ENCODE data around the gene CCDC8. TPM values are rescaled to one million over a fixed set of nuclear protein-coding genes. Genes with fewer than 3 reads are reported as not detected.
"Not testable (repeated sequence)": the region's sequence is repeated elsewhere in the genome, so short reads cannot be mapped to it uniquely, and the experiment has no call there.

Gene CCDC8
- total and polyA plus RNA-seq, 2 experiments from 2014 or later = 74.0 to 127 TPM

DNA sequence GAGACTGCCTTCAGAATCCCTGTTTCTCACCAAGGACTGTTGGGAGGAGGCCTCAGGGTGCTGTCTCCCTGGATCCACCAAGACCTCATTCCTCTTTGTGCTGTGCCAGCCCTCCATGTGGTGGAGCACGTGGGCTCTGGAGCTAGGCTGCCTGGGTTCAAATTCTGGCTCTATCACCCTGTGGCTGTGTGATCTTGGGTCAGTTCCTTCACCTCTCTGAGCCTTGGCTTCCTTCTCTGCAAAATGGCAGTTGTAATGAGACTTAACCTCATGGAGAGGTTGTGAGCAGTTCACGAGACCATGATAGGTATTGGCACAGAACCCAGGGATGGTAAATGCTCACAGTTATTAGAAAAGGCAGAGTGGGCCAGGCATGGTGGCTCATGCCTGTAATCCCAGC lies 9.0 kb upstream of the CCDC8 start:
- Histone ChIP-seq H3K9me3 (ENCODE audit: low read depth) (no peaks in the 10 kb centered on the region), H3K4me1 (ENCODE audit: low read depth) (peaks cover 6% of the 10 kb centered on the region)
- TF ChIP-seq, protein P1, sequence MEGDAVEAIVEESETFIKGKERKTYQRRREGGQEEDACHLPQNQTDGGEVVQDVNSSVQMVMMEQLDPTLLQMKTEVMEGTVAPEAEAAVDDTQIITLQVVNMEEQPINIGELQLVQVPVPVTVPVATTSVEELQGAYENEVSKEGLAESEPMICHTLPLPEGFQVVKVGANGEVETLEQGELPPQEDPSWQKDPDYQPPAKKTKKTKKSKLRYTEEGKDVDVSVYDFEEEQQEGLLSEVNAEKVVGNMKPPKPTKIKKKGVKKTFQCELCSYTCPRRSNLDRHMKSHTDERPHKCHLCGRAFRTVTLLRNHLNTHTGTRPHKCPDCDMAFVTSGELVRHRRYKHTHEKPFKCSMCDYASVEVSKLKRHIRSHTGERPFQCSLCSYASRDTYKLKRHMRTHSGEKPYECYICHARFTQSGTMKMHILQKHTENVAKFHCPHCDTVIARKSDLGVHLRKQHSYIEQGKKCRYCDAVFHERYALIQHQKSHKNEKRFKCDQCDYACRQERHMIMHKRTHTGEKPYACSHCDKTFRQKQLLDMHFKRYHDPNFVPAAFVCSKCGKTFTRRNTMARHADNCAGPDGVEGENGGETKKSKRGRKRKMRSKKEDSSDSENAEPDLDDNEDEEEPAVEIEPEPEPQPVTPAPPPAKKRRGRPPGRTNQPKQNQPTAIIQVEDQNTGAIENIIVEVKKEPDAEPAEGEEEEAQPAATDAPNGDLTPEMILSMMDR (IDR thresholded peaks at IDR 0.05; ENCODE audit: low read depth, low read length) = no peak

DNA sequence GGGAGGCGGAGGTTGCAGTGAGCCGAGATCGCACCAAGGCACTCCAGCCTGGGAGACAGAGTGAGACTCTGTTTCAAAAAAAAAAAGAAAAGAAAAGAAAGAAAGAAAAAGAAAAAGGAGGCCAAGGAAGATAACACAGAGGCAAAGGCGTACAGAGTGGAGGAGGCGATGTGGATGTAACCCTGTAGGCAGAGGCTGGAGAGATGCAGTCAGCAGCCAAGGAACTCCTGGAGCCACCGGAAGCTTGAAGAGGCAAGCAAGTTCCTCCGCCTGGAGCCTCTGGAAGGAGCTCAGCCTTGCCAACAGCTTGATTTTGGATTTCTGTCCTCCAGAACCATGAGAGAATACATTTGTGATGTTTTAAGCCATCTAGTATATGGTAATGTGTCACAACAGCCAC lies 6.7 kb upstream of the CCDC8 start:
- H3K9me3 ChIP-seq (ENCODE audit: low read depth) = no peaks in the 10 kb centered on the region
- H3K27me3 ChIP-seq = no peaks in the 10 kb centered on the region
- H3K4me3 ChIP-seq = no peak overlapping the region
- TF ChIP-seq, protein P1 (IDR thresholded peaks at IDR 0.05; ENCODE audit: low read depth, low read length) = no peak
- peak in 1 of 2 donors; percentile 32 for DNase-seq (ENCODE audit: low read depth in 1 of 2, low spot score in 1 of 2)
- H3K4me1 ChIP-seq (ENCODE audit: low read depth) = peaks cover 5% of the 10 kb centered on the region
- H3K36me3 ChIP-seq = no peaks in the 10 kb centered on the region
- H3K27ac ChIP-seq = no peak overlapping the region

More for the DNA sequence above, 9.0 kb upstream of the CCDC8 start:
- no peak for DNase-seq (ENCODE audit: low read depth in 1 of 2, low spot score in 1 of 2)
- no peak overlapping the region for H3K27ac ChIP-seq
- H3K27me3 ChIP-seq = no peaks in the 10 kb centered on the region
- H3K36me3 ChIP-seq = no peaks in the 10 kb centered on the region
- H3K4me3 ChIP-seq = no peak overlapping the region

- Histone ChIP-seq H3K4me1 (ENCODE audit: low read depth) (peaks cover 21% of the 10 kb centered on the region), H3K4me3 (peak overlapping the region; percentile 10), H3K27ac (peak overlapping the region; percentile 70)
- peak; percentile 94 to 96 for DNase-seq (ENCODE audit: low read depth in 1 of 2, low spot score in 1 of 2)
- not testable (repeated sequence) for H3K27me3 ChIP-seq; H3K36me3 ChIP-seq; H3K9me3 ChIP-seq (ENCODE audit: low read depth)
These were observed 2.7 kb upstream of the CCDC8 start for GRCh38 chr19:46415804-46416709.

DNA sequence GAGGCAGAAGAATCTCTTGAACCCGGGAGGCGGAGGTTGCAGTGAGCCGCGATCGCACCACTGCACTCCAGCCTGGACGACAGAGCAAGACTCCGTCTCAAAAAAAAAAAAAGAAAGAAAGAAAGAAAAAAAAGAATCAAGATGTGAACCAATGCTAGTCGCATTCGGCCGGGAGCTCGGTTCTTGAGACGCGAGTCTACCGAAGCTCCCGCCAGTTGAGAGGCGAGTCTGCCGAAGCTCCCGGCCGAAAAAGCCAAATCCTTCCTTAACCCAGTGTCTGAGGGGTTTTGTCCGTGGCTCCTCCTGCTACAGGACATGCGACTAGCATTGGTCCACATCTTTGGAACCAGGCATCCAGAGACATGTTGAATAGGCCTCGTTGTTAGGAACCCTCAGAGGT lies 1.5 kb upstream of the CCDC8 start:
- not testable (repeated sequence) for H3K36me3 ChIP-seq; H3K9me3 ChIP-seq (ENCODE audit: low read depth); DNase-seq (ENCODE audit: low read depth in 1 of 2, low spot score in 1 of 2); H3K4me3 ChIP-seq; H3K27me3 ChIP-seq; H3K27ac ChIP-seq
- H3K4me1 ChIP-seq (ENCODE audit: low read depth) = peaks cover 22% of the 10 kb centered on the region

- no peak for DNase-seq (ENCODE audit: low read depth in 1 of 2, low spot score in 1 of 2)
These were observed 608 bp downstream of the CCDC8 start for GRCh38 chr19:46412650-46413261.

DNA sequence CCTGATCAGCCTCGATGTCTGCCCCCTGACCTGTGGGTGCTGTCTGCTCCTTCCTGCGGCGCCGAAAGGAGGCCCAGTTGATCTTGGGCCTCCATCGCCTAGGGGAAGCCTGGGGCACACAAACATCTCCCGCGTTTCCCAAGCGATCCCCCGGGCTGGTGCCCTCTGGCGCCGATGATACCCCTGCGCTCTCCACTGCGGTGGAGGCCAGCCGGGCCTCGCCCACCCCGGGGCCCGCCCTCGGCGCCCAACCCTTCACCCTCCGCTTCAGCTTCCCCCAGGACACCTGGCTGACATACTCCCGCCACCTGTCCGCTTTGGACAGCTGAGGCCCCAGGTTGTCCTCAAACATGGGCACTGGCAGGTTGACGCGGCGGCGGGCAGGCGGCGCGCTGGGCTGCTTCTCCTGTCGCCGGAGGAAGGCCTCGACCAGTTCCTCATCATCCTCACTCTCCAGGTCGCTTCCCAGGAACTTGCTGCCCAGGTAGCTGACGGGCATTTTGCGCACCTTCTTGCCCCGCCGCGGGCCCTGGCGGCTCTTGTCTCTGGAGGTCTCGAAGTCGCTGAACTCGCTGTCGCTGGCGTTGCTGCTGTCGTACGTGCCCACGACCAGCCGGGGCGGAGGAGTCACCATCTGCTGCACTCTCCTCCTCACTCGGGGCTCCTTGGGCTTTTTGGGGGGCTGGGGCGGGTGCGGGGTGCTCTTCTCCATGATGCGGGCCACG lies 1.3 kb downstream of the CCDC8 start:
- Histone ChIP-seq H3K27ac (peak overlapping the region; percentile 96), H3K36me3 (no peaks in the 10 kb centered on the region), H3K9me3 (ENCODE audit: low read depth) (no peaks in the 10 kb centered on the region), H3K4me1 (ENCODE audit: low read depth) (peaks cover 30% of the 10 kb centered on the region), H3K4me3 (peak overlapping the region; percentile 76), H3K27me3 (no peaks in the 10 kb centered on the region)
- peak in 1 of 2 donors; percentile 54 for DNase-seq (ENCODE audit: low read depth in 1 of 2, low spot score in 1 of 2)
- TF ChIP-seq, protein P1 (IDR thresholded peaks at IDR 0.05; ENCODE audit: low read depth, low read length) = peak; percentile 17

More at GRCh38 chr19:46412650-46413261, 608 bp downstream of the CCDC8 start:
- Histone ChIP-seq H3K4me3 (peak overlapping the region; percentile 76), H3K9me3 (ENCODE audit: low read depth) (no peaks in the 10 kb centered on the region), H3K4me1 (ENCODE audit: low read depth) (peaks cover 30% of the 10 kb centered on the region), H3K27me3 (no peaks in the 10 kb centered on the region), H3K27ac (peak overlapping the region; percentile 96), H3K36me3 (no peaks in the 10 kb centered on the region)
- TF ChIP-seq, protein P1 (IDR thresholded peaks at IDR 0.05; ENCODE audit: low read depth, low read length) = no peak
